Adrenal gland (tissue), 12 donors: ENCODE data around the gene STAT3. TPM values are rescaled to one million over a fixed set of nuclear protein-coding genes. Genes with fewer than 3 reads are reported as not detected.
"Not testable (repeated sequence)": the region's sequence is repeated elsewhere in the genome, so short reads cannot be mapped to it uniquely, and the experiment has no call there.

Source experiments
- DNase-seq, 7 donors: peaks; one replicate each; pipeline ENCODE4 v3.0.0-alpha.2; 2019 to 2020
- H3K27ac ChIP-seq, 5 donors: fragments of 200-600 bp; sonication (generic) in 4 of 5; 1 replicate in 3 of 5; 2 replicates in 2 of 5; pipeline versions ENCODE4 v1.5.1 to v1.8.0; 2016 to 2020; ENCODE audit warnings: mild to moderate bottlenecking in 1 of 5
- H3K27me3 ChIP-seq: fragments of 200-600 bp; 2 replicates; pipeline ENCODE4 v1.8.0; 2021
- H3K36me3 ChIP-seq, 2 donors: fragments of 200-600 bp; replicated peaks in 1 of 2; 1 replicate in 1 of 2; 2 replicates in 1 of 2; pipeline versions ENCODE4 v1.5.1 to v1.8.0; 2018 to 2022
- H3K4me1 ChIP-seq, 2 donors: fragments of 200-600 bp; replicated peaks in 1 of 2; 1 replicate in 1 of 2; 2 replicates in 1 of 2; pipeline versions ENCODE4 v1.5.1 to v1.8.0; 2018 to 2021
- H3K4me3 ChIP-seq, 4 donors: fragments of 200-600 bp; sonication (generic) in 3 of 4; one replicate each; pipeline ENCODE4 v1.5.1; 2016 to 2018
- H3K9me3 ChIP-seq, 3 donors: fragments of 200-600 bp; sonication (generic) in 1 of 3; replicated peaks in 1 of 3; 1 replicate in 2 of 3; 2 replicates in 1 of 3; pipeline versions ENCODE4 v1.5.1 to v1.8.0; 2016 to 2021
- POLR2A ChIP-seq, 2 donors: fragments of 450-650 bp; IDR thresholded peaks; one replicate each; pipeline ENCODE4 v1.6.1; 2017; ENCODE audit warnings: antibody characterized with exemption in 2 of 2, mild to moderate bottlenecking in 2 of 2, moderate library complexity in 1 of 2
- WGBS, 4 donors: extraction: QIAGEN DNeasy Blood & Tissue Kit in 2 of 4; methylation state at CpG; one replicate each; pipeline versions ENCODE4 v1.1.5 to v1.1.7; 2013 to 2017; 5-methylcytosine and 5-hydroxymethylcytosine counted together
- intact Hi-C, 2 donors: fragments of 100-400 bp; cut with DNase I; formaldehyde crosslinking; loops; one replicate each; pipeline versions ENCODE4 v1.14.1 to v1.15.0; 2022 to 2023
- polyA plus RNA-seq, 3 donors: library from polyadenylated mRNA; stranded (reverse); fragments of 200-250 nt in 2 of 3; fragments of 350-450 nt in 1 of 3; fragmentation: Illumina TruSeq in 1 of 3; extraction: RNeasy Lipid Tissue Mini Kit (QIAGEN cat#74804) in 1 of 3; gene quantifications; one replicate each; pipeline ENCODE4 v1.2.3, GENCODE V29; 2013 to 2014
- total RNA-seq, 9 donors: library from RNA; depleted of rRNA in 4 of 9; stranded (reverse); fragments of >200 nt in 4 of 9; fragments of 120-200 nt in 1 of 9; fragmentation: NEBNext Ultra II Directional in 1 of 9; extraction: Animal tissue kit (Norgen Biotek cat#: 25700) in 1 of 9; gene quantifications; one replicate each; pipeline versions ENCODE4 v1.1.0 to v1.2.4, GENCODE V29; 2013 to 2023
- TF ChIP-seq, protein P1 (sequence below), 6 experiments: fragments of 450-650 bp in 4 of 6; fragments of 200-600 bp in 2 of 6; sonication (generic) in 1 of 6; IDR thresholded peaks; 1 replicate in 5 of 6; 2 replicates in 1 of 6; pipeline versions ENCODE4 v1.5.1 to v1.8.0; 2016 to 2021; ENCODE audit warnings: antibody characterized with exemption in 6 of 6, mild to moderate bottlenecking in 2 of 6, moderate library complexity in 1 of 6
- donor health status: healthy with polysubstance abuse.
- donor health status: Bipolar disorder and iron deficiency.
- donor health status: DM: yes; HTN: yes; CAD: no.
- donor health status: DM: no; HTN: no; CAD: no.
- donor health status: DM: no; HTN: no; CAD: no.
- donor health status: DM: yes; HTN: yes; CAD: no.

The STAT3 gene
- total and polyA plus RNA-seq, 12 donors, result 31.0 to 282 (median 160) TPM

- intact Hi-C loops, H3K4me3 ChIP-seq, H3K9me3 ChIP-seq, H3K36me3 ChIP-seq, H3K27me3 ChIP-seq: not testable (repeated sequence)
- 76 to 80% (median 80%) methylated on average over 13 of the region's 13 CpGs for WGBS, 4 donors
- H3K4me1 ChIP-seq, result peaks cover 31 to 72% of the 10 kb centered on the region in 2 donors
- peak in 1 of 7 donors; percentile 39 for DNase-seq
- H3K27ac ChIP-seq, result peak overlapping the region in 3 of 5 donors; percentile 41 to 89 (median 46)
These were observed 21.8 kb downstream of the STAT3 start for GRCh38 chr17:42366176-42367023.

DNA sequence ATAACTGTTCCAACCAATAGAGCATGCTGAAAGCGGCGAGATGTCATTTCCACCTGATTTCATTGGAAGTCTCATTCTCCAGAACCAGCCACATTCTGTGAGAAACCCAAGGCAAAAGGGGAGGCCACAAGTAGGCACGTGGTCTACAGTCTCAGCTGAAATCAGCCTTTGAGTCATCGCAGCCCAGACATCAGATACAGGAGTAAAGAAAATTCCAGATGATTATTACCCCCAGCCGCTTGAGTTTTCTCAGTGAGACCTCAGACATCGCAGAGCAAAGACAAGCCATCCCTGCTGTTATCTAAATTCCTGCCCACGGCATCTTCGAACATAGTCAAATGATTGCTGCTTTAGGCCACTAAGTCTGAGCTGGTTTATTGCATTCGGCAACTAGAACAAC lies 23.1 kb downstream of the STAT3 start:
- Histone ChIP-seq H3K9me3 (no peaks in the 10 kb centered on the region), H3K36me3 (no peaks in the 10 kb centered on the region), H3K27ac (peak overlapping the region in 4 of 5 donors; percentile 16 to 89 (median 54)), H3K27me3 (no peaks in the 10 kb centered on the region), H3K4me1 (peaks cover 32 to 80% of the 10 kb centered on the region in 2 donors), H3K4me3 (no peak overlapping the region)
- peak; percentile 67 to 87 (median 82) for DNase-seq
- WGBS, 4 donors, result 48 to 76% (median 58%) methylated on average over 8 to 9 of the region's 9 CpGs
- intact Hi-C loops, result no loop called here
- TF ChIP-seq, protein P1, sequence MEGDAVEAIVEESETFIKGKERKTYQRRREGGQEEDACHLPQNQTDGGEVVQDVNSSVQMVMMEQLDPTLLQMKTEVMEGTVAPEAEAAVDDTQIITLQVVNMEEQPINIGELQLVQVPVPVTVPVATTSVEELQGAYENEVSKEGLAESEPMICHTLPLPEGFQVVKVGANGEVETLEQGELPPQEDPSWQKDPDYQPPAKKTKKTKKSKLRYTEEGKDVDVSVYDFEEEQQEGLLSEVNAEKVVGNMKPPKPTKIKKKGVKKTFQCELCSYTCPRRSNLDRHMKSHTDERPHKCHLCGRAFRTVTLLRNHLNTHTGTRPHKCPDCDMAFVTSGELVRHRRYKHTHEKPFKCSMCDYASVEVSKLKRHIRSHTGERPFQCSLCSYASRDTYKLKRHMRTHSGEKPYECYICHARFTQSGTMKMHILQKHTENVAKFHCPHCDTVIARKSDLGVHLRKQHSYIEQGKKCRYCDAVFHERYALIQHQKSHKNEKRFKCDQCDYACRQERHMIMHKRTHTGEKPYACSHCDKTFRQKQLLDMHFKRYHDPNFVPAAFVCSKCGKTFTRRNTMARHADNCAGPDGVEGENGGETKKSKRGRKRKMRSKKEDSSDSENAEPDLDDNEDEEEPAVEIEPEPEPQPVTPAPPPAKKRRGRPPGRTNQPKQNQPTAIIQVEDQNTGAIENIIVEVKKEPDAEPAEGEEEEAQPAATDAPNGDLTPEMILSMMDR (IDR thresholded peaks at IDR 0.05), result no peak
- TF ChIP-seq POLR2A (IDR thresholded peaks at IDR 0.05), result peak in 1 of 2 donors; percentile 46

DNA sequence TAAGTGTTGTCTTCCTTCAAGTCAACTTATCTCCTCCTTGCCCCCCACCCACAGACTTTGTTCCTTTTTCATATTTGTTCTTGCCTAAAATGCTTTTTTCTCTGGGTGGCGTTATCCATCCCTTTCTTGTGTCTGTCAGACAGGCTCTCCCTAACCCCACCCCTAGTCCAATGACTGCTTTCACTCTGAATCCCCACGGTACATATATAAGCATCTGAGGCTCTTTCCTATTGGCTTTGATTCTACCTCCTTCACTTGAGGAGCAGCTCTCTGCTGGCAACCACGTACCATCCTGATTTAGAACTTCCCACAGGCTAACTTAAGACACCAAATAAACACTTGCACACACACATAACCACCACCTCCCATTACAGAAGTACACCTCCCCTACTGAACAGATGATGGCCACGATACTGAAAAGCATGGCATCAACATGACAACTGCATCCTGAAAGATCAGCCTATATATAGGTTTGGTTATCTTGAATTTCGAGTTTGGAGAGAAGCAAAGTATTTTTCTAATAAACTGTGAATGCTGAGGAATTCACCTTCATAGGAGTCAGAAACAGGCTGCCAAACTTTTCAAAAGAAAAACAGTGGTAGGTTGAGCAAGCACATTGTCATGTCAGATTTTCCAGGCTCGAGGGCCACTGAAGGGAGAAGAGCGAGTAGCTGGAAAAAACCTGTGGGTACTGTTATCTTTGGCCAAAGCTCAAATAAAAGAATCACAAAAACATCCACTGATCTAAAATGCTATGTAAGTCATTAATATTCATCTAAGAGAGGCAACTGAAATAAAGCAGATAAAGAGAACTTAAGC lies 24.3 kb downstream of the STAT3 start:
- WGBS, 4 donors, result 56 to 67% (median 65%) methylated on average over 7 of the region's 7 CpGs
- Histone ChIP-seq H3K27me3 (no peaks in the 10 kb centered on the region), H3K27ac (peak overlapping the region in 3 of 5 donors; percentile 46 to 89 (median 63)), H3K4me3 (no peak overlapping the region), H3K9me3 (no peaks in the 10 kb centered on the region), H3K4me1 (peaks cover 32 to 82% of the 10 kb centered on the region in 2 donors), H3K36me3 (no peaks in the 10 kb centered on the region)
- TF ChIP-seq, protein P1 (IDR thresholded peaks at IDR 0.05), result no peak
- no peak for TF ChIP-seq POLR2A (IDR thresholded peaks at IDR 0.05)
- peak in 3 of 7 donors; percentile 53 to 83 (median 61) for DNase-seq
- intact Hi-C loops, result no loop called here

DNA sequence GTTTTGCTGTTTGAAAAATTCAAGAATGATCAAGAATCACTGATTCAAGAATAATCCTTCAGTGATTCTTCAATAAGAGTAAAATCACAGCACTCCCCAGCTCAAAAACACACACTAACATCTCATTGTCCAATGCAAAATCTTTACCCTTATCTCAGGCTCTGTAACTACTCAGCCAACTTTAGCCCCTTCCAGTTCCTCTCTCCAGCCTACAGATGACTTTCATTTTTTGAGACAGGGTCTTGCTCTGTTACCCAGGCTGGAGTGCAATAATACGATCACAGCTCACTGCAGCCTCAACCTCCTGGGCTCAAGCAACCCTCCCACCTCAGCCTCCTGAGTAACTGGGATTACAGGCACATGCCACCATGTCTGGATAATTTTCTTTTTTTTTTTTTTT lies 25.0 kb downstream of the STAT3 start:
- Histone ChIP-seq H3K9me3 (no peaks in the 10 kb centered on the region), H3K4me3 (no peak overlapping the region), H3K4me1 (peaks cover 32 to 84% of the 10 kb centered on the region in 2 donors), H3K36me3 (no peaks in the 10 kb centered on the region), H3K27ac (peak overlapping the region in 2 of 5 donors; percentile 71 to 89), H3K27me3 (no peaks in the 10 kb centered on the region)
- TF ChIP-seq, protein P1 (IDR thresholded peaks at IDR 0.05), result no peak
- no peak for TF ChIP-seq POLR2A (IDR thresholded peaks at IDR 0.05)
- 72 to 87% (median 81%) methylated on average over 1 of the region's 1 CpG for WGBS, 4 donors
- DNase-seq, result no peak
- intact Hi-C loops, result no loop called here
